NCI-H446 (cell line): ENCODE data around the gene DBET.
"Not testable (repeated sequence)": the region's sequence is repeated elsewhere in the genome, so short reads cannot be mapped to it uniquely, and the experiment has no call there.

ENCODE experiments used
- DNase-seq, 2 experiments: peaks; one replicate each; lab custom pipeline; 2025; lab: John Stamatoyannopoulos, UW

The DBET gene

GRCh38 chr4:190064342-190064741 lies at the start of gene DBET:
Gene DBET (plus strand): TSS chr4:190064502.
- DNase-seq, result not testable (repeated sequence)

DNA sequence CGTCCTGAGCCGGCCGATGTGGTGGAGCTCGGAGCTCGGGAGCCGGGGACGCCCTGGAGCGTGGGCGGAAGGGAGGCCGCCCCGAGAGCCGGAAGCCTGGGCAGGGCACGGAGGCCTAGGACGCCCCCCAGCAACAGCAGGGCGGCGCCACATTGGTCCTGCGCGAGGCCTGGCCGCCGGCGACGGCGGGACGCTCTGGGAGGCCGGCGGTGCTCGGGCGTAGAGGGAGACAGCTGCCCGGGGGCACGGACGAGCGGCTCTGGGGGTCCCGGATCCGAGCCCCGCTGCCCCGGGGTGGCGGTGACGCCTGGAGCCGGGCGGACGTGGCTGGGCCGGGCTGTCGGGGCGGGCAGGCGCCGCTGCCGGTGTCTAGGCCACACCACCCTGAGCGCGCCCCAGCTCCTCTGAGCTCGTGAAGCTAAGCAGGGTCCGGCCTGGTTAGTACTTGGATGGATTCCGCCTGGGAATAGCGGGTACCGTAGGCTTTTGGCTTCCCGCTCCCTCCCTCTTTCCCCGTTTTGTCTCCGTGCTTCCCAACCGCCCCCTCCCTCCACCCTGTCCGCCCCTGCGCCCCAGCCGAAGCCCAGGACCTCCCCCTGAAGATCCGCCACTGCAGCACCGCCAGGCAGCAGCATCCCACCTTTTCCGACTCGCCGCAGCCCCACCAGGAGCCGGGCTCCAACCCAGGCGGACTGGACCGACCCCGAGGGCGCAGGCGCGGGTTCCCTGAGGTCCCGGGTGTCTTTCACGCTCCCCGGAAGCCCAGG lies 49.3 kb upstream of the DBET start:
- DNase-seq, result no peak

DNA sequence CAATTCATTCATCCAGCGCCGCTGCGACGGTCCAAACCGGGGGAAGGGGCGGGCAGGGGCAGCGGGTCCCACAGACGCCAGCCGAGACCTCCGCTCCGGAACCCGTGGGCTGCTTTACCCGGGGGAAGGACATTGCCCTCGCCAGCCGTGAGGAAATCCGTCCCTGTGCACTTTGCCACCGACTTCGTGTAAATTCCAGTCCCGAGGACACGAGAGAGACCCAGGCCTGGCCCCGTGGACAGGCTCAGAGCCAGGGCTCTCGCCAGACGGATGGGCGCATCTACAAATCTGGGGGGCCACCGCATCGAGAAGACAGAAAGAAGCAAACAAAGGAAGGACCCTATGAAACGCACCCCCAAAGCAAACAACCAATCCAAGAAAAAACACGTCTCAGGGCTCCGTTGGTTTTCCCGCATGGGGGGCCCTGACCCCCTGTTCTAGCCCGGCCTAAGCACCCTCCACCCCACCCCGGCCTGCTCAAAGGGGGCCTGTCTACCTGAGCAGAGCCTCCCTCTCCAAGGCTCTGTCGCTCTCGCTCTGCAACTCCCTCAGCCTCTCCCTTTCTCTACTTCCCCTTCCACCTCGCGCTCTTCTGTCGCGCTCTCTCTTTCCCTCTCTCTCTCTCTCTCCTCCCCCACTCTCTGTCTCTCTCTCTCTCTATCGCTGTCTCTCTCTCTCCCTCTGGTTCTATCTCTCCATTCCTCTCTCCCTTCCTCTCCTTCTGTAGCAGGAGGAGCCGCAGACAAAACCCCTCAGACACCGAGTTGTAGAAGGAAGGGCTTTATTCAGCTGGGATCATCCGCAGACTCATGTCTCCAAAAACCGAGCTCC lies 48.5 kb upstream of the DBET start:
- no peak for DNase-seq

- no peak for DNase-seq
These were observed 47.7 kb upstream of the DBET start for GRCh38 chr4:190016369-190017289.

GRCh38 chr4:190017357-190018200 lies 46.7 kb upstream of the DBET start:
- DNase-seq, result no peak

DNA sequence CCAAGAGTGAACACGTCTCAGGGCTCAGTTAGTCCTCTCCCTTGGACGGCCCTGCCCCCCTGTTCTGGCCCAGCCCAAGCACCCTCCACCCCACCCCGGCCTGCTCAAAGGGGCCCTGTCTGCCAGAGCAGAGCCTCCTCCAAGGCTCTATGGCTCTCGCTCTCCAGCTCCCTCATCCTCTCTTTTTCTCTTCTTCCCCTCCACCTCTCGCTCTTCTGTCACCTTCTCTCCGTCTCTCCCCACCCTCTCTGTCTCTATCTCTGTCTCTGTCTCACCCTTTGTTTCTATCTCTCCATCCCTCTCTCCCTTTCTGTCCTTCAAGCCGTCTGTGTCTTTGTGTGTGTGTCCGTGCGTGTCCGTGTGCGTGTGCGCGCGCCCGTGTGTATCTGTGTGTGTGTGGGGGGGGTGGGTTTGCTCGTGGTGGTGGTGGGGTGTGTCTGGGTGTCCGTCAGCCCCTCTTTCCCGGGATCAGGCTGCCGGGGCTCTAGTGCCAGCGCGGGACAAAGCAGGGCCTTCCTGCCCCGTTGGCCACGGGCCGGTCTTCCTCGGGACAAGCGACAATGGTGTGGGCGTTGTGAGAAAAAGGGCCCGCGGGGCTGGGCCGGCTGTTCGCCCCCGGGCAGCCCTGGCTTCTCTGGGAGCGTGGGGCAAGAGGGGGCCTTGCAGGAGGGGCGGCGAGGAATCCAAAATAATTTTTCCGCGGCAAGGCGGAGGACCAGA lies 45.9 kb upstream of the DBET start:
- DNase-seq, result no peak

DNA sequence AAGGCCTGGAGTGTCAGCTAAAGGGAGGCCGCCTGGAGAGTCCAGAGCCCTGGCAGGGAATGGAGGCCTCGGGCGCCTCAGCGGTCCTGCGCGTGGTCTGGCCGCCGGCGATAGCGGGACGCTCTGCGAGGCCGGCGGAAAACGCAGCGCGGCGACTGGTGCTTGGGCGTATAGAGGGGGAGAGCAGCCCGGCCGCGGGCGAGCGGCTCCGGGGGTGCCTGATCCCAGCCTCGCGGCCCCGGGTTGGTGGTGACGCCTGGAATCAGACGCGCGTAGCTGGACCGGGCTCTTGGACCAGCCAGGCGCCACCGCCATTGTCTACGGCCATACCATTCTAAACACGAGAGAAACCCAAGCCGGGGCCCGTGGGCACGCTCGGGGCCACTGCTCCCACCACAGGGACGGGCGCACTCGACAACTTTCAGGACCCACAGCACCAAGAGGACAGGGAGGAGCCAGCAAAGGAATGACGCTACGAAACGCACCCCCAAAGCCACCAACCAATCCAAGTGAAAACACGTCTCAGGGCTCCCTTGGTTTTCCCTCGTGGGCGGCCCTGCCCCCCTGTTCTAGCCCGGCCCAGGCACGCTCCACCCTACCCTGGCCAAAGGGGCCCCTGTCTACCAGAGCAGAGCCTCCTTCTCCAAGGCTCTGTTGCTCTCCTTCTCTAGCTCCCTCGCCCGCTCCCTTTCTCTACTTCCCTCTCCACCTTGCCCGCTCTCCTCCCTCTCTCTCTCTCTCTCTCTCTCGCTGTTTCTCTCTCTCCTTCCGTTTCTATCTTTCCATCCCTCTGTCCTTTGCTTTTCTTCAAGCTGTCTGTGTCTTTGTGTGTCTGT lies 45.1 kb upstream of the DBET start:
- no peak for DNase-seq

- DNase-seq, result not testable (repeated sequence)
These were observed 44.3 kb upstream of the DBET start for GRCh38 chr4:190019859-190020463.

GRCh38 chr4:190020790-190021717 lies 43.2 kb upstream of the DBET start:
- no peak for DNase-seq

- DNase-seq, result not testable (repeated sequence)
These were observed 42.3 kb upstream of the DBET start for GRCh38 chr4:190021973-190022372.

DNA sequence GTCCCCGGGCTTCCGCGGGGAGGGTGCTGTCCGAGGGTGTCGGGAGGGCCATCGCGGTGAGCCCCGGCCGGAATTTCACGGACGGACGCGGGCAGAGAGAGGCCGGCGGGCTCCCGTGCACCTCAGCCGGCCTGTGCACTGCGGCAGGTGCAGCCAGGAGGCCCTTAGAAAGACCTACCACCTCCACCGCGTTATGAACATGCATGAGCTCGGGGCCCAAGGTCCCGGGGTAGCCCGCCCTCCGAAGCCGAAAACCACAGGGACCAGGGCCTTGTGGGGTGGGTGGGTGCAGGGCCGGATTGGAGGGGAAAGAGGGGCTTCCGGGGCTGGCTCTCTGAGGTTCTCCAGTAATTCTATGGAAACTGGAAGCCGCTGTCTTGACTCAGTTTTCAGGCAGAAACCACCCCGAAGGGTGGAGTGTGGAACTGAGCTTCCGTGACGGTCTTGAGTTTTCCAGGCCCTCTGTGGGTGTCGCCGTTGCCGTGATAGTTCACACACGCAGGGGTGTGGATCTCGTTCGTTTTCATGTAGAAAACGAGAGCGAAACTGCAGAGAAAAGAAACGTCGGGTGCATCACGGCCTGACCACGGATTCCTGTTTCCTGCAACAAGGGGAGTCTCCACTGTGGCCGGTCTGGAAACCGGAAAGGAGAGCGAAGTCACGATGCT lies 41.6 kb upstream of the DBET start:
- DNase-seq, result not testable (repeated sequence)

DNA sequence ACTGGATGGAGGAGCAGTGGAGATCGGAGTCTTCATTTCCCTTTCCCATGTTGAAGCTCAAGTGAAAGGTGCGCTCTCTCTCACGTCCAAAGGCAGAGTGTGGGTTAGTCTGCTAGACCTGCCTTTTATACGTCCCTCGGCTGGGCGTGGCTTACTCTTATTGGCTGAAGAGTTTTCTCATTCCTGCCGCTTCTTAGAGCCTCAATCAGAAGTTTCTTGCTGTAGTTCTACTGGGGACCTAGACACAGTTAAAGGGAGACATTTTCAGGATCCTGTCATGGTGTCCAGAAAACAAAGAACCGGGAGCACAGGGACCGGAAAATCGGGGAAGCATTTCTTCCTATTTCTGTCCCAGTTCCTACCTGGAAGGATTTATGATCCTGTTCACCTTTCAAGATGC lies 37.1 kb upstream of the DBET start, which contains the start of gene FRG2:
FRG2 (minus strand) TSS at position 101 of the 400 bp plus-strand sequence; CDS start at position 49, 52 bp downstream.
- DNase-seq, result not testable (repeated sequence)

- DNase-seq, result not testable (repeated sequence)
These were observed 33.0 kb upstream of the DBET start for GRCh38 chr4:190031264-190031663.

GRCh38 chr4:190037704-190038388 lies 26.5 kb upstream of the DBET start:
- DNase-seq, result not testable (repeated sequence)

GRCh38 chr4:190040873-190041272 lies 23.4 kb upstream of the DBET start:
- not testable (repeated sequence) for DNase-seq

DNA sequence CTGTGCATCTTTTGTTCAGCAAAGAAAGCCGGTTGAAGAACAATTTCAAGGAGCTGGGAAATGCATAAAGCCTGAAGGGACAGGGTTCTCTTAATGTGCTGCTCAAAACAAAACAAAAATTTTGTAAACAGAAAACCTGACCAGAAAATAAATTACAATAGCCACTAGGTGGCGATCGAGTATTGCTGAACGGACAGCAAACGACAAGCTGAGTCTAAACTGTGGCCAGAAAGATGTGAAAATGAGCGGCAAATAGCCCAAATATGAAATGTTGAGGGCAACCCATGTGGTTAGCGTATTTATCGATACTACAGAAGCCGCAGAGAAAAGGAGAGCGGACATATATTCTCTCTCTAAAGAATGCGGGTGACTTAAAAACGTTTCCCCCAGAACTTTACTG lies 16.7 kb upstream of the DBET start:
- DNase-seq, result not testable (repeated sequence)
